ENCODE data around the gene KLRG1. TPM values are rescaled to one million over a fixed set of nuclear protein-coding genes. Genes with fewer than 3 reads are reported as not detected.

Gene KLRG1
- total and polyA plus RNA-seq, 9 of the 15 experiments (the other 6 are each of a cell fraction or from before 2014, with no cell fraction given) = 1.4 to 7.2 (median 2.1) TPM

DNA sequence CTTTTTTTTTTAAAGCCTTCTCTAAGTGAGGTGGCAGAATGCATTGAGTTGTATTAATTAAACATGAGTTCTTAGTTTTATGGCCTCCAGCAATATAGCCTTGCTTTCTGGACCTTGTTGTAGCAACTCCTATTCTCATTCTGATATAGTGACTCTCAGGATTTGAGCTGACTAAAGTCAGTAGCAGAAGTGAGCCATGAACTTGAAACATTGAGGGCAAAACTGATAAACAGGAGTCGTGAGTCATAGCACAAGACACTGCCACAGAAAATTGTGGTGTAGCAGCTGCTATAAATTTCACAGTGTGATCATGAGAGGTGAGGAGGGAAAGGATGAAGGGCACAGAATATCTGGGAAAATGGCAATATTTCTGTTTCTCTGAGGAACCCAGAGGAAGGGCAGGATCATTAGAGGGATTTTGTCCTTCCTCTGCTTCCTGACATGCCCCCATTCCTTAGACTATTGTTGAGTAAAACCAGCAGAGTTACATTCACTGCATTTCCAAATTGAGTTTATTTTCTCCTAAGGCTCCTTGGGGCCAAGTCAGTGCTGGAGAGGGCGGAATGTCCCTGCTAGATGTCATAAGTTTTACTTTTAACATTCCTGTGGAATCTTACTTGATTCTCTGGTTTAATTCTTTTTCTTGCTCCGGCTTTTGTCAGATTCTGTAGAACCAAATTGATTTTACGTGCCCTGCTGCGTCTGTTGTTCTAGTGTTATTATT is 7.5 kb downstream of the KLRG1 start:
- Histone ChIP-seq H3K27ac (ENCODE audit: extremely low read depth, low read depth, low read length) (no peak overlapping the region), H3K9me3 (replicated peaks; ENCODE audit: control insufficient read depth, insufficient read depth, low read depth, low read length) (no peaks in the 10 kb centered on the region), H3K36me3 (ENCODE audit: control insufficient read depth, insufficient read depth, low read length) (no peaks in the 10 kb centered on the region), H4K20me1 (replicated peaks; ENCODE audit: control insufficient read depth, insufficient read depth, low read length) (no peaks in the 10 kb centered on the region), H3K79me2 (ENCODE audit: control insufficient read depth, insufficient read depth, low read length) (no peaks in the 10 kb centered on the region), H3K4me1 (replicated peaks in 1 of 2; ENCODE audit: control insufficient read depth in 2 of 2, insufficient read depth in 2 of 2, low read length in 2 of 2) (no peaks in the 10 kb centered on the region; a peak in 1 of 5 replicates), H2AFZ (ENCODE audit: low read depth, low read length) (peak overlapping the region; percentile 13; the same call in 1 of the 2 replicates), H3K27me3 (ENCODE audit: control insufficient read depth in 2 of 2, insufficient read depth in 2 of 2, low read length in 2 of 2) (no peaks in the 10 kb centered on the region), H3K4me3 (no peak overlapping the region), H3K4me2 (ENCODE audit: insufficient read depth, low read length) (no peak overlapping the region), H3K9me1 (ENCODE audit: control insufficient read depth, insufficient read depth, low read length) (no peaks in the 10 kb centered on the region), H3K9ac (ENCODE audit: insufficient read depth in 1 of 2, low read depth in 2 of 2, low read length in 2 of 2) (no peak overlapping the region)
- ChIA-PET CTCF (ENCODE audit: low intra/inter-chr PET ratio) (interaction anchor here (0.7 kb wide), 1 partner anchor 25 kb away, joined by 4 read pairs; no protein-coding TSS in a partner anchor), POLR2A (no interaction called here)
- DNase-seq (ENCODE audit: extremely low read depth in 1 of 4, low spot score in 3 of 4) (peak in 2 of 4 experiments; percentile 17 to 55), FAIRE-seq (peak; percentile 71), ATAC-seq (peak; percentile 59)
- BruUV-seq (replicated peaks) = no TSS peak
- in situ Hi-C loops (cut with MboI) (no loop called here), intact Hi-C loops (cut with micrococcal nuclease) (no loop called here)
- 38% methylated on average over 5 of the region's 5 CpGs for WGBS (ENCODE audit: insufficient coverage, low coverage, missing lambda C conversion rate)
- TF ChIP-seq ZNF121 (CRISPR knock-in tag; conservative IDR thresholded peaks at IDR 0.05) (no peak), SRSF3 (IDR thresholded peaks at IDR 0.05; ENCODE audit: insufficient read depth, low read length) (no peak), CHCHD3 (CRISPR knock-in tag; IDR thresholded peaks at IDR 0.05) (no peak), ETV1 (tag; conservative IDR thresholded peaks at IDR 0.05; ENCODE audit: low read depth) (no peak), JUND (IDR thresholded peaks at IDR 0.05; ENCODE audit: borderline replicate concordance, low read depth, low read length) (peak; percentile 87), JUND (tag; IDR thresholded peaks at IDR 0.05; ENCODE audit: borderline replicate concordance, low read depth, low read length) (peak; percentile 82; the same call in 2 of the 3 replicates), JUN (IDR thresholded peaks at IDR 0.05; ENCODE audit: borderline replicate concordance, low read depth, low read length) (0 out of 2 replicates have a peak, but pooled peaks have one; percentile 29), JUN (CRISPR knock-in tag; IDR thresholded peaks at IDR 0.05; ENCODE audit: borderline replicate concordance) (no peak), CBFA2T3 (IDR thresholded peaks at IDR 0.05) (peak; percentile 52), SRSF7 (optimal IDR thresholded peaks at IDR 0.05; ENCODE audit: low read depth, low read length) (no peak)
- TF ChIP-seq, protein P1, sequence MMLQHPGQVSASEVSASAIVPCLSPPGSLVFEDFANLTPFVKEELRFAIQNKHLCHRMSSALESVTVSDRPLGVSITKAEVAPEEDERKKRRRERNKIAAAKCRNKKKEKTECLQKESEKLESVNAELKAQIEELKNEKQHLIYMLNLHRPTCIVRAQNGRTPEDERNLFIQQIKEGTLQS (IDR thresholded peaks at IDR 0.05) = peak; percentile 53; the same call in 1 of the 2 replicates
- TF ChIP-seq, protein P1 (CRISPR knock-in tag; conservative IDR thresholded peaks at IDR 0.05) = no peak
- TF ChIP-seq, protein P2, sequence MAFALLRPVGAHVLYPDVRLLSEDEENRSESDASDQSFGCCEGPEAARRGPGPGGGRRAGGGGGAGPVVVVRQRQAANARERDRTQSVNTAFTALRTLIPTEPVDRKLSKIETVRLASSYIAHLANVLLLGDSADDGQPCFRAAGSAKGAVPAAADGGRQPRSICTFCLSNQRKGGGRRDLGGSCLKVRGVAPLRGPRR (CRISPR knock-in tag; IDR thresholded peaks at IDR 0.05) = no peak
- TF ChIP-seq, protein P3, sequence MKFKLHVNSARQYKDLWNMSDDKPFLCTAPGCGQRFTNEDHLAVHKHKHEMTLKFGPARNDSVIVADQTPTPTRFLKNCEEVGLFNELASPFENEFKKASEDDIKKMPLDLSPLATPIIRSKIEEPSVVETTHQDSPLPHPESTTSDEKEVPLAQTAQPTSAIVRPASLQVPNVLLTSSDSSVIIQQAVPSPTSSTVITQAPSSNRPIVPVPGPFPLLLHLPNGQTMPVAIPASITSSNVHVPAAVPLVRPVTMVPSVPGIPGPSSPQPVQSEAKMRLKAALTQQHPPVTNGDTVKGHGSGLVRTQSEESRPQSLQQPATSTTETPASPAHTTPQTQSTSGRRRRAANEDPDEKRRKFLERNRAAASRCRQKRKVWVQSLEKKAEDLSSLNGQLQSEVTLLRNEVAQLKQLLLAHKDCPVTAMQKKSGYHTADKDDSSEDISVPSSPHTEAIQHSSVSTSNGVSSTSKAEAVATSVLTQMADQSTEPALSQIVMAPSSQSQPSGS (CRISPR knock-in tag; IDR thresholded peaks at IDR 0.05) = no peak
- TF ChIP-seq, protein P4, sequence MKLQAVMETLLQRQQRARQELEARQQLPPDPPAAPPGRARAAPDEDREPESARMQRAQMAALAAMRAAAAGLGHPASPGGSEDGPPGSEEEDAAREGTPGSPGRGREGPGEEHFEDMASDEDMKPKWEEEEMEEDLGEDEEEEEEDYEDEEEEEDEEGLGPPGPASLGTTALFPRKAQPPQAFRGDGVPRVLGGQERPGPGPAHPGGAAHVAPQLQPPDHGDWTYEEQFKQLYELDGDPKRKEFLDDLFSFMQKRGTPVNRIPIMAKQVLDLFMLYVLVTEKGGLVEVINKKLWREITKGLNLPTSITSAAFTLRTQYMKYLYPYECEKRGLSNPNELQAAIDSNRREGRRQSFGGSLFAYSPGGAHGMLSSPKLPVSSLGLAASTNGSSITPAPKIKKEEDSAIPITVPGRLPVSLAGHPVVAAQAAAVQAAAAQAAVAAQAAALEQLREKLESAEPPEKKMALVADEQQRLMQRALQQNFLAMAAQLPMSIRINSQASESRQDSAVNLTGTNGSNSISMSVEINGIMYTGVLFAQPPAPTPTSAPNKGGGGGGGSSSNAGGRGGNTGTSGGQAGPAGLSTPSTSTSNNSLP (IDR thresholded peaks at IDR 0.05; ENCODE audit: borderline replicate concordance, low read depth, low read length) = no peak
- TF ChIP-seq, protein P5, sequence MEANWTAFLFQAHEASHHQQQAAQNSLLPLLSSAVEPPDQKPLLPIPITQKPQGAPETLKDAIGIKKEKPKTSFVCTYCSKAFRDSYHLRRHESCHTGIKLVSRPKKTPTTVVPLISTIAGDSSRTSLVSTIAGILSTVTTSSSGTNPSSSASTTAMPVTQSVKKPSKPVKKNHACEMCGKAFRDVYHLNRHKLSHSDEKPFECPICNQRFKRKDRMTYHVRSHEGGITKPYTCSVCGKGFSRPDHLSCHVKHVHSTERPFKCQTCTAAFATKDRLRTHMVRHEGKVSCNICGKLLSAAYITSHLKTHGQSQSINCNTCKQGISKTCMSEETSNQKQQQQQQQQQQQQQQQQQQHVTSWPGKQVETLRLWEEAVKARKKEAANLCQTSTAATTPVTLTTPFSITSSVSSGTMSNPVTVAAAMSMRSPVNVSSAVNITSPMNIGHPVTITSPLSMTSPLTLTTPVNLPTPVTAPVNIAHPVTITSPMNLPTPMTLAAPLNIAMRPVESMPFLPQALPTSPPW (CRISPR knock-in tag; IDR thresholded peaks at IDR 0.05) = no peak

Data from K562 (cell line).